HCT116 (cell line): ENCODE measurements around the gene PARVB.

Experiments
- CTCF ChIP-seq, 3 experiments: fragments of 200-600 bp in 1 of 3; sonication (generic) in 1 of 3; IDR thresholded peaks in 2 of 3; conservative IDR thresholded peaks in 1 of 3; 2 replicates each; pipeline ENCODE4 v1.5.1; 2012 to 2017; ENCODE audit warnings: low read depth in 2 of 3, low read length in 2 of 3, antibody characterized with exemption in 1 of 3, borderline replicate concordance in 1 of 3, control low read depth in 1 of 3, mild to moderate bottlenecking in 1 of 3, mixed read lengths in 1 of 3, mixed run types in 1 of 3, moderate library complexity in 1 of 3; ENCODE audit not compliant: insufficient read depth in 1 of 3
- EZH2 ChIP-seq: fragments of 200-600 bp; sonication (generic); IDR thresholded peaks from 2 replicates; pipeline ENCODE4 v1.6.1; 2017; ENCODE audit warnings: antibody characterized with exemption, mixed run types
- MAX ChIP-seq: IDR thresholded peaks from 2 replicates; pipeline ENCODE4 v1.6.1; 2012
- POLR2A ChIP-seq: IDR thresholded peaks from 2 replicates; pipeline ENCODE4 v1.7.0; 2011; ENCODE audit warnings: borderline replicate concordance; ENCODE audit not compliant: insufficient read depth, insufficient read length; ENCODE audit errors: extremely low read depth
- SRF ChIP-seq: IDR thresholded peaks from 2 replicates; pipeline ENCODE4 v1.6.1; 2012; ENCODE audit warnings: low read depth
- ZNF274 ChIP-seq: fragments of 200-500 bp; sonication (Bioruptor generic); IDR thresholded peaks from 2 replicates; pipeline ENCODE4 v1.6.1; 2014; ENCODE audit warnings: mild to moderate bottlenecking, low read depth, low read length, inconsistent platforms

- TF ChIP-seq CTCF (IDR thresholded peaks at IDR 0.05 in 2 of 3, conservative IDR thresholded peaks at IDR 0.05 in 1 of 3; ENCODE audit: borderline replicate concordance in 1 of 3, insufficient read depth in 1 of 3, low read depth in 2 of 3, low read length in 2 of 3) = no peak
- no peak for TF ChIP-seq SRF
- no peak for TF ChIP-seq POLR2A
- no peak for TF ChIP-seq ZNF274
- TF ChIP-seq EZH2 = no peak
- TF ChIP-seq MAX = no peak
Measured at GRCh38 chr22:44018594-44018993, 5.5 kb upstream of the PARVB start.
